Stimulated activated CD8-positive, alpha-beta memory T cell treated with anti-CD3 and anti-CD28 coated beads, Interleukin-15, amount 100 ng/mL, for 24 hours (primary cell): ENCODE measurements around the gene PDLIM7.
"Not testable (repeated sequence)": the region's sequence is repeated elsewhere in the genome, so short reads cannot be mapped to it uniquely, and the experiment has no call there.

Source experiments
- DNase-seq: peaks from one replicate; pipeline ENCODE4 v3.0.0-alpha.2; 2020; ENCODE audit warnings: low read depth

PDLIM7 gene, protein sequence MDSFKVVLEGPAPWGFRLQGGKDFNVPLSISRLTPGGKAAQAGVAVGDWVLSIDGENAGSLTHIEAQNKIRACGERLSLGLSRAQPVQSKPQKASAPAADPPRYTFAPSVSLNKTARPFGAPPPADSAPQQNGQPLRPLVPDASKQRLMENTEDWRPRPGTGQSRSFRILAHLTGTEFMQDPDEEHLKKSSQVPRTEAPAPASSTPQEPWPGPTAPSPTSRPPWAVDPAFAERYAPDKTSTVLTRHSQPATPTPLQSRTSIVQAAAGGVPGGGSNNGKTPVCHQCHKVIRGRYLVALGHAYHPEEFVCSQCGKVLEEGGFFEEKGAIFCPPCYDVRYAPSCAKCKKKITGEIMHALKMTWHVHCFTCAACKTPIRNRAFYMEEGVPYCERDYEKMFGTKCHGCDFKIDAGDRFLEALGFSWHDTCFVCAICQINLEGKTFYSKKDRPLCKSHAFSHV

GRCh38 chr5:177497292-177498012 lies at the start of gene PDLIM7:
PDLIM7 (minus strand) TSS chr5:177497604; CDS start chr5:177496512, 1,092 bp downstream.
- peak; percentile 95 for DNase-seq

DNA sequence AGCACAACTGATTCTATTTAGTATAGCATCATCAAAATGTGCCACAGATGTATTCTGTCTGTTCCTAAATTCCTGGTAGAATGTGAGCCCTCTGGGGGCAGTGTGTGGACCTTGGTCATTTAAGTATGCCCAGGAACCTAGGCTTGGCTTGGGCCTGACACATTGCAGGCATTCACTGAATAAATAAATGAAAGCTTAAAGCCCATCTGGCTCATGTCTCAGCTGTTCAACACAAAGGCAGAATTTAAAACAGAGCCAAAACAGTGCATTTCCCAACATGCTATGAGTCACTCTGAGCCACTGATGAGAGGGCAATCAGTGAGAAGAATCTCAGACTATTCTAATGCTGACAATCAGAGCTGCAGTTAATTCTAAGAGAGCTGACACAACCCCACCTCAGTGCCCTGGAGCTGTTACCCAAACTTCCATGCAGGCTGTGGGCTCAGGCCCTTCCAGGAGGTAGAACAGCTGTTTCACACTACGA lies 48.9 kb upstream of the PDLIM7 start:
- DNase-seq = no peak

DNA sequence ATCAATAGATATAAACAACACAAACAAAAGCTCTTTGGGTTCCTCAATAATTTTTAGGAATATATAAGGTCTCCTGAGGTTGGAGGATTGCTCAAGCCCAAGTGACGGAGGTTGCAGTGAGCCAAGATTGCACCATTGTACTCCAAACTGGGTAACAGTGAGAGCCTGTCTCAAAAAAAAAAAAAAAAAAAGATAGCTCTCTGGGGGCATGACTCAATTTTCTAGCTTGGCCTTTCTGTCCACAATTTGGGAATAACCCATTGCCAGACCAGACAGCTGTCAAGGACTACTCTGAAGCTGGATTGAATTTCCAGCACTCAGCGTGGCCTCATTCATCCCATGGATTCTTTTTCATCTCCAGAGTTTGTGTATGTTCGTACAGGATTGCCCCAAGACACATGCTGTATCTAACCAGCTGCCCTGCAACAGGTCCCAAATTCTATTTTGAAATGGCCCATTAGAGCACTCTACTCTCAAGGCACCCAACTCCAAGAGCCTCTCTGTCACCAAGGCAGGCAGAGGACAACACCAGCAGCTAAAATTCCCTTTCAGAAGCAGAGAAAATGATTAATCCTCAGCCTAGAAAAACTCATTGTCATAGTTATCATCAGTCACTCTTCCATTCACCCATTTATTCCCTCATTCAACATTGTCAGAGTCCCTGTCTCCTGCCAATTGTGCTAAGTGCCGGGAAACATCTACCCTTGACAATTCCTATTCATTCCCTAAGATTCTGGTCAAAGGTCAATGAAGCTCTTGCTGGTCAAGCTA lies 48.3 kb upstream of the PDLIM7 start:
- no peak for DNase-seq

DNA sequence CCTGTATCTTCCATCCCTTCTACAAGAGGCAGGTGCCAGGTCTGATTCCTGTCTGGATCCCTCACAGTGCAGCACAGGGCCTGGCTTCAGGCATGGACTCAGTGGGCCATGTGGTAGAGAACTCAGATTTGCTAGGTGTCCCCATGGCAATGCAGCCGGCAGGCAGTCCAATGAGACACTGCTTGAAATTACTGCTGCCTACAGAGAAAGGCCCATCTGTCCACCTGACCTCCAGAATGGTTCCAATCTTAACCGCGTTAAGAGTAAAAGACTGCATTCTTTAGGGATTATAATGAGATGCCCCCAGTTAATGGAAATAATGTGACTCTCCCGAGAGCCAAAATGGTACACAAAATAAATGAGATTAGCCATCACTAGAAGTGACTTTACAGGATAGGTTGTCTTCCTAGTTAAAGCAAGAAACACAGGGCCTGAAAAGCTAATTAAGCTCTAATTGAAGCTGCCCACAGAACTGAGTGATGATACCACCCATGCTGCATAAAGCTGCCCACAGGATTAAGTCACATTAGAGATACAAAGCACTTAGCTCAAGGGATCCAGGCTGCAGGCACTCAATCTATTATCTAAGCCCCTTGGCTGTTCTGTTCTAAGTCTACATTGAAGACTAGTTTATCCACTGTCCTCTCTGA lies 45.5 kb upstream of the PDLIM7 start:
- DNase-seq = no peak

- DNase-seq = no peak
These were observed 43.0 kb upstream of the PDLIM7 start for GRCh38 chr5:177540438-177540837.

DNA sequence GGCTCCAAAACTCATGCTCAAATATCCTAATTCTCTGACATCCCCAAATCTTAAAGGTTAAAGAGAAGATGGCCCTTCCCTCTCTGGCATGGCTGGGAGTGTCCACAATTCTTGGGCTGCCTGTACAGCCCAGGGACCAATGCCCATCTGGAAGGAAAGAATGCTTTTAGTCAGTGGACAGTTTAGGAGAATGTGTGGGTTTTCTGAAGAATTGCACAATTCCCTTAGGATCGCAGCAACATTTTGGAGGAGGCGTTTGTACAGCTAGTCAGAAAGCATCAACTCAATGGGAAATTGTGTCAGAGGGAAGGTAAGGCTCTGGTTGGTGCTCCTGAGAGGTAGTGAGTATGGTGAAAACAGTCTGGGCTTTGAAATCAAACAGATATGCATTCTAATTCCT lies 42.0 kb upstream of the PDLIM7 start:
- no peak for DNase-seq

- DNase-seq = no peak
These were observed 41.5 kb upstream of the PDLIM7 start for GRCh38 chr5:177538876-177539275.

DNA sequence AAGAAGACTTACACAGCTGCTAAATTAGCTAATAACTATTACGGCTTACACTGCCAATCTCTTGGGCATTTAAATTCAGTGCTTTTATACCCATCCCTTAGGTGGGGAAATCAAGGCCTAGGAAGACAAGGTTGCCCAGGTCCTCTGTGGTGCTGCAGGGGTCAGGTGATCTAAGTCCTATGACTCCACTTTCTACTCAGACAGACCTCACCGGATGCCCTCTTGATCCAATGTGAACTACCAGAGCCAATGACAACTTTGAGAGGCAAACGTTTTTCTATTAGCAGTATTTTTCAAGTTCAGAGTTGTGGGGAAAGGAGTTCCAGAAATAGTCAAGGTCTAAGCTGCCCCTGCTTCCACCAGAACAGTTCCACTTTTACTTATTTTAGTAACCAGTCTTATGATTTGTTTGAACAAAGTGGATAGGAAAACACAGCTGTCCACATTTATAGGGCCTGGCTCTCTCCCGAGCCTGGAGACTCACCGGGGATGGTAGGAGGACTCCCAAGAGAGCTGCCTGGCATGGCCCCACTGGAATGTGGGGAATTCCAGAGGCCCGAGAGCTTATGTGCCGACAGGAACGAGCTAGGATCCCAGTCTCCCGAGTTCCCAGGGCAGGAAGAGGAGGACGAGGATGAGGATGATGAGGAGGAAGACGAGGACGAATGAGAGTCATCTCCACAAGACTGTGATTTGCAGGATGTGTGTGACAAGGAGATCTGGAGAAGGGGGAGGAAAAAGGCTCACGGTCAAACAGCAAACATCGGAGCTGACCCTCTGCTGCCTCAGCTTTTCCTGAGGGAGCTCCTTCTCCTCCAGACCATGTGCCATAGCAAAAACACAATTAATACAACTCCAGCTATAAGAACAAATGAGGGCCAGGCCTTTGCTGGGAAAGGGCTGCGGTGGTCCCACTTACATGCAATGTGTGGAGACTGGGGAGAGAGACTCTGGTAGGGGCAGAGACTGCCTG lies 40.3 kb upstream of the PDLIM7 start:
- DNase-seq = no peak

- no peak for DNase-seq
These were observed 39.0 kb upstream of the PDLIM7 start for GRCh38 chr5:177536386-177536785.

GRCh38 chr5:177535125-177535524 lies 37.7 kb upstream of the PDLIM7 start:
- no peak for DNase-seq

DNA sequence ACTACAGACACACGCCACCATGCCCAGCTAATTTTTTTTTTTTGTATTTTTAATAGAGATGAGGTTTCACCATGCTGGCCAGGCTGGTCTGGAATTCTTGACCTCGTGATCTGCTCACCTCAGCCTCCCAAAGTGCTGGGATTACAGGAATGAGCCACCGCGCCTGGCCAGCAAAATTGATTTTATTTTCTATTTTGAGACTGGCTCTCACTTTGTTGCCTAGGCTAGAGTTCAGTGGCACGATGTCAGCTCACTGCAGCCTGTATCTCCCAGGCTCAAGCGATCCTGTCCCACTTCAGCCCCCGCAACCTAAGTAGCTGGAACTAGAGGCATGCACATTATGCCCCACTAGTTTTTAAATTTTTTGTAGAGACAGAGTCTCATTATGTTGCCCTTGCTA lies 37.0 kb upstream of the PDLIM7 start:
- DNase-seq = not testable (repeated sequence)

DNA sequence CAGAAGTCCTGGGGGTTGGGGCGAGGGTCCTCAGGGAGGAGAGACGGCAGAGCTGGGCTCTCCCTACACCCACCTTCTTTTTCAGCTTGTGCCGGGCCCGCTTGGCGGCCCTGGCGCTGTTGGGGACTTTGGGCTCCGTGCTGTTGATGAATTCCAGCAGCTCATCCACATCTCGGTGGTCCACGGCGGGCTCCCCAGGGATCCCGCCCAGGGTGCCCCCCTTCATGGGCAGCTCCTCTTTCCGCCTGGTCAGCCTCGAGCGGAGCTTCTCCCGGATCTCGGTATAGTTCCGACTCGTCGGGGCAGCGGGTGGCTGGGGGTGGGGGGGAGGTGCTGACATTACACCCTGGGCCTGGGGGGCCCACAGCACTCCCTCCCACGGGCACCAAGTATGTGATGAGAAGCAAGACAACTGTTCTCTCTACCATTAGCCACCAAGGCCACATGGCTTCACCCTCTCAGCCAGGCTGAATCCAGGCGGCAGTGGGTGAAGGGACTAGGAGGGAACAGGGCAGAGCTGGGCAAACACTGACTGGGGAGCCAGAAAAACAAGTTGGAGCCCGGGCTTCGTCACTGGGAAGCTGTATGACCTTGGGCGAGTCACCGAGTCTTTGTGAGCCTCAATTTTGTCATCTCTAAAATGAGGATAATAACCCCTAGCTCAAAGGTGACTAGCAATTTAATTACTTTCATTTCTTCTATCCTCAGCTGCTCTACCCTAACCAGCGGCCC lies 34.0 kb upstream of the PDLIM7 start:
- no peak for DNase-seq

DNA sequence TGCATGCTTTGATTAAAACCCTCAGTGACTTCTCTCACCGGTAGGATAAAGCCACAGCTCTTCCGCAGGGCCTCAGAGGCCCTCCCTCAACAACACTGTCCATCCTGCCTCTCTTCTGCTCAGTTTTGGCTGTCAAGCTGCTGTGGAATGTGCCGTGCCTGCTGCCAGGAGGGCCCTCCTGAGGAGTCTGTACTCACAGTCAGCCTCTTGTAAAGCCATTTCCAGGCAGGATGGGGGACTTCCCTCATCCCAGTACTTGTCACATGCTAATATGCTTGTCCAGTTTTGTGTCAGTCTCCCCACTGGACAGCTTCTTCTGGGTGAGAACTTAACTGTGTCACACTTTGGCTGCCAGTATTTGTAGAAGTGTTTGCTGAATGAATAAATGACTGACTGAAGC lies 33.2 kb upstream of the PDLIM7 start:
- DNase-seq = no peak

GRCh38 chr5:177529247-177530203 lies 32.1 kb upstream of the PDLIM7 start:
- DNase-seq = no peak

- no peak for DNase-seq
These were observed 31.2 kb upstream of the PDLIM7 start for GRCh38 chr5:177528631-177529030.

DNA sequence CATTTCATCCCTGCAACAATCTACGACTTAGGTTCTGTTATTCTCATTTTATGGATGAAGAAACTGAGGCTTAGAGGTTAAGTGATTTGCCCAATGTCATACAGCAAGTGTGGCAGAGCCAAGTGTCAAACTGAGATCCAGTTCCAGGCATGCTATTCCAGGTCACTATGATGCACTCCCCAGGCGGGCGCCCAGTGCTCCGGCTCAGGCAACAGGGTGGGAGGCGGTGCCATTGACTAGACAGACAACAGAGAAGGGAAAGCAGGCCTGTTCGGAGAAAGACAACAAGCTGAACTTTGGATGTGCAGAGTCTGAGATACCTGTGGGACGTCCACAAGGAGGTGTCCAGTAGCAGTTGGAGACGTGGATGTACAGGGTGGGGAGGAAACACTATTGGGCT lies 30.2 kb upstream of the PDLIM7 start:
- no peak for DNase-seq

- DNase-seq = no peak
These were observed 29.4 kb upstream of the PDLIM7 start for GRCh38 chr5:177526791-177527190.

DNA sequence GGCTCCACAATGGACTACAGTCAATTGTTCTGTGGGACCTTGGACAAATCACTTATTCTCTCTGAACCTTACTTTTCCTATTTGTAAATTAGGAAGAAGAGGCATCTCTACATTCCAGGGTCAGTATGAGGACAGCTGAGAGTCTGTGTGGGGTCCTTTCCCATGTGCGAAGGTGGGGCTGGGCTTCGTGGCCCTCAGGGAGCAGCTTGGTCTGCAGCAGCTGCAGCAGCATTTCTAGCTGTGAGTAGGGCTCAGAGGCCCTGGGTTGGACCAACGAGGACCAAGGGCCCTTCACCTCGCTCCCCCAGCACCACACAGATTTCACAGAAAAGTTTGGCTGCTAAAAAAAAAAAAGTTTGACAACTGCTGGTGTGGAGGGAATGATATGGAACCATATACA lies 28.8 kb upstream of the PDLIM7 start:
- no peak for DNase-seq
